Large intestine (tissue), 3 donors: ENCODE measurements around the gene KRT78. TPM values are rescaled to one million over a fixed set of nuclear protein-coding genes. Genes with fewer than 3 reads are reported as not detected.
"Not testable (repeated sequence)": the region's sequence is repeated elsewhere in the genome, so short reads cannot be mapped to it uniquely, and the experiment has no call there.

Source experiments
- DNase-seq, 2 donors: peaks; one replicate each; pipeline versions ENCODE4 v3.0.0 to v3.0.0-alpha.2; 2013
- H3K27ac ChIP-seq: one replicate; pipeline ENCODE4 v1.5.1; 2013; ENCODE audit warnings: low read length
- H3K27me3 ChIP-seq: 2 replicates; pipeline ENCODE4 v1.6.1; 2013; ENCODE audit warnings: low read length; ENCODE audit not compliant: control insufficient read depth, insufficient read depth
- H3K36me3 ChIP-seq: 2 replicates; pipeline ENCODE4 v1.6.1; 2013; ENCODE audit warnings: low read length; ENCODE audit not compliant: control insufficient read depth, insufficient read depth
- H3K4me1 ChIP-seq: one replicate; pipeline ENCODE4 v1.6.1; 2013; ENCODE audit warnings: low read length; ENCODE audit not compliant: control insufficient read depth, insufficient read depth
- H3K4me3 ChIP-seq: one replicate; pipeline ENCODE4 v1.5.1; 2013; ENCODE audit warnings: low read length
- H3K9me3 ChIP-seq: one replicate; pipeline ENCODE4 v1.6.1; 2013; ENCODE audit warnings: mild to moderate bottlenecking, low read depth, low read length, moderate library complexity; ENCODE audit not compliant: control insufficient read depth
- WGBS: methylation state at CpG from one replicate; pipeline ENCODE4 v1.1.5; 2013; ENCODE audit warnings: low lambda C conversion rate; ENCODE audit not compliant: insufficient coverage; 5-methylcytosine and 5-hydroxymethylcytosine counted together
- polyA plus RNA-seq: library from polyadenylated mRNA; unstranded; fragments of 120-200 nt; gene quantifications from one replicate; pipeline ENCODE4 v1.2.1, GENCODE V29; 2013

The KRT78 gene
- polyA plus RNA-seq, 1 donor, result not detected

DNA sequence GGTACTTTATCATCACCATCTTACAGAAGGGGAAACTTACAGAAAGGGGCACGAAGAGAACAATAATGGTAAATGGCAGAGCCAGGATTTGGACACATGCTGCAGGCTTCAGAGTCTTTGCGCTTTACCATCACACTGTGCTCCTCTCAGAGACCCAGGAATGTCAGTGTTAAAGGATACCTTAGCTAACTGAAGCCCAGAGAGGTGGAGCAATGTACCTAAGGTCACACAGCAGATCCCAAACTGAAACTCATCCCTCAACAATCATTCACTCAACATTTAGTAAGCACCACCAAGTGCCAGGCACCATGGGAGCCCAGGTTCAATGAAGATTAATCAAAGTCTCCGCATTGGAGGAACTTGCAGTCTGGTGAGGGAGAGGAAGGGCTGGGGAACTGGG, 8.0 kb upstream of the KRT78 start:
- Histone ChIP-seq H3K36me3 (no peaks in the 10 kb centered on the region), H3K4me3 (no peak overlapping the region), H3K9me3 (no peaks in the 10 kb centered on the region), H3K27ac (no peak overlapping the region), H3K4me1 (peaks cover 14% of the 10 kb centered on the region), H3K27me3 (no peaks in the 10 kb centered on the region)
- no CpG with 5 or more reads among the region's 3 CpGs for WGBS
- no peak for DNase-seq

DNA sequence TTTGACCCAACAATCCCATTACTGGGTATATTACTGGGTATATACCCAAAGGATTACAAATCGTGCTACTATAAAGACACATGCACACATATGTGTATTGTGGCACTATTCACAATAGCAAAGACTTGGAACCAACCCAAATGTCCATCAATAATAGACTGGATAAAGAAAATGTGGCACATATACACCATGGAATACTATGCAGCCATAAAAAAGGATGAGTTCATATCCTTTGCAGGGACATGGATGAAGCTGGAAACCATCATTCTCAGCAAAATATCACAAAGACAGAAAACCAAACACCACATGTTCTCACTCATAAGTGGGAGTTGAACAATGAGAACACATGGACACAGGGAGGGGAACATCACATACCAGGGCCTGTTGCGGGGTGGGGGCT, 7.3 kb upstream of the KRT78 start:
- H3K9me3 ChIP-seq, H3K27me3 ChIP-seq, H3K36me3 ChIP-seq, H3K4me3 ChIP-seq, DNase-seq, H3K27ac ChIP-seq: not testable (repeated sequence)
- WGBS, result no CpG with 5 or more reads among the region's 2 CpGs
- H3K4me1 ChIP-seq, result peaks cover 14% of the 10 kb centered on the region

DNA sequence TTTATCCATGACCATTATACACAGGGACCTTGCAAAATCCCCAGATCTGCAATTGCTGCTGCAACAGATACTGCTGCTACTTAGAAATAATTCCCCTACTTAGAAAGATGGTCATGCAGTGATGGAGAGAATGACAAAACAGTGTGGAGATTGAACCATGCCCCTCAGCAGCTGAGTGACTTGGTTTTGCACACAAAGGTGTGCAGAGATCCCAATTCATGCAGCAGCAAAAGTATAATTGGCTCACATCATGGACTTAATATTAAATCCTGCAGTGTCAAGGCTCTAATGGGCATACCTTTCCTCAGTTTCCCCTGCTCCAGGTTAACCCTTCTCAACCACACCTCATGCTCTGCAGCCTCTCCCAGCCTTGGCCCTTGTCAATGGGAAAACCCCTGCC, 3.0 kb upstream of the KRT78 start:
- Histone ChIP-seq H3K27ac (no peak overlapping the region), H3K9me3 (no peaks in the 10 kb centered on the region), H3K36me3 (no peaks in the 10 kb centered on the region), H3K4me1 (no peaks in the 10 kb centered on the region), H3K27me3 (no peaks in the 10 kb centered on the region), H3K4me3 (no peak overlapping the region)
- no peak for DNase-seq

DNA sequence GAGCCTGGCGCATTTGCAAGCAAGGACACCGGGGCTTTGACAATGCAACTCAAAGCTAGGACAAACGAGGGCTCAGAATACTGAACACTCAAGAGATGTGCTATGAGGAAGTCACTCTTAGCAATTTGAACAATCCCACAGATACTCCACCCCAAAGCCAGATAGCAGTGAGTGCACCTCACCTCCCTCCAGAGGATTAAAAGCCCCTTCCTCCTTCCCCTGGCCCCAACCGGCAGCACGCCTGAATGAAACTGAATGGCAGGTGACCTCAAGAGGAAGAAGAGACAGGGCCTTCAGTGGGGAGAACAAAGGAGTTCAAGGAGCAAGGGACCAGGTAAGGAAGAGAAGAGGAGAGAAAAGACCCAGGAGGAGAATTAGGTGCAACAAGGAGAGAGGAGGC, 1.9 kb upstream of the KRT78 start:
- H3K9me3 ChIP-seq, result no peaks in the 10 kb centered on the region
- H3K27me3 ChIP-seq, result no peaks in the 10 kb centered on the region
- WGBS, result no CpG with 5 or more reads among the region's 5 CpGs
- H3K36me3 ChIP-seq, result no peaks in the 10 kb centered on the region
- no peak overlapping the region for H3K27ac ChIP-seq
- no peaks in the 10 kb centered on the region for H3K4me1 ChIP-seq
- no peak for DNase-seq
- H3K4me3 ChIP-seq, result no peak overlapping the region

DNA sequence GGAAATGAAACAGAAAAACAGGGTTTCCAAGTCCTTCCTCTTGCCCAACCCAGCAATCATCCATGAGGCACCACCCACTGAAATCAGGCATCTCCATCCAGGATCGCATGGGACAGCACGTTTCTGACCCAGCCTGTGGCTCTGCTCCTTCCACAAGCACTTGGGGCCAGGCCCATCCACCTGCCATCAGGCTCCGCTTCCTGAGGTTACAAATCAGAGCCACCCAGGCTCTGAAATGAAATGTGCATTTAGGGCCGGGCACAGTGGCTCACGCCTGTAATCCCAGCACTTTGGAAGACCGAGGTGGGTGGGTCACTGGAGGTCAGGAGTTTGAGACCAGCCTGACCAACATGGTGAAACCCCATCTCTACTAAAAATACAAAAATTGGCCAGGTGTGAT, 717 bp upstream of the KRT78 start:
- no peak for DNase-seq
- no peaks in the 10 kb centered on the region for H3K4me1 ChIP-seq
- no peak overlapping the region for H3K27ac ChIP-seq
- no peaks in the 10 kb centered on the region for H3K36me3 ChIP-seq
- no CpG with 5 or more reads among the region's 6 CpGs for WGBS
- no peaks in the 10 kb centered on the region for H3K9me3 ChIP-seq
- H3K4me3 ChIP-seq, result no peak overlapping the region
- no peaks in the 10 kb centered on the region for H3K27me3 ChIP-seq

DNA sequence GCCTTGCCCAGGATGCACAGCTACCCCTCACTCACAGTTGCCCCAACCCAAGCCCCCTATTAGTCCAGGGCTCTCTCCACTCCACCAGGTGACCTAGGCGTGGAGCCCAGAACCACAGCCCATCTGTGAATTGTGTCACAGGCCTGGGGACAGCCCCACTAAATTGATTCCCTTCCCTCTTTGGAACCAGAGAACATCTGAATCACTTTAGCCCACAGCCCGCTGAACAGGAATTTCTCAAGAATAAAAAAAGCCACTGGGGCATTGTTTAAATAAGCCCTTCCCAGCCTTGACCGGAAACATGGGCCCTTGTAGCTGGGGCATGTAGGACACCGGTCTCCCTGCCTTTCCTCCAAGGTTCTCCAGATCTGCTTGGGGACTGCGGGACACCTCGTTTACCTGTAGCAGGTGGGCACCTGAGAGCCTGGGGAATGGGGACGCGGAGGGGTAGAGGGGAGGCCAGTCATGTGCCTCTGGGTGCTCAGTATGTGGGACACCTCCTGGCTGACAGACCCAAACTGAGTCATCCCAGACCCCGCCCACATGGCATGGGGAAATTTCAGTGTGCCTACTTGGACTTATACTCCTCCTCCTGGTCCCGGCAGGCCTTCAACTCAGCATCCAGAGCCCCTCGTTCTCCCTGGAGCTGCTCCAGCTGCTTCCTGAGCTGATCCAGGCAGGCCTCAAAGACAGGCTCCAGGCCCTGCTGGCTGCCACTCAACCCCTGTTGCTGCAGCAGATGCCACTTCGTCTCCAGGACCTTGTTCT, 1.3 kb downstream of the KRT78 start:
- no peak for DNase-seq
- no peaks in the 10 kb centered on the region for H3K27me3 ChIP-seq
- H3K27ac ChIP-seq, result no peak overlapping the region
- H3K9me3 ChIP-seq, result no peaks in the 10 kb centered on the region
- no peaks in the 10 kb centered on the region for H3K36me3 ChIP-seq
- no peaks in the 10 kb centered on the region for H3K4me1 ChIP-seq
- WGBS, result 60% methylated on average over 1 of the region's 12 CpGs
- H3K4me3 ChIP-seq, result no peak overlapping the region

DNA sequence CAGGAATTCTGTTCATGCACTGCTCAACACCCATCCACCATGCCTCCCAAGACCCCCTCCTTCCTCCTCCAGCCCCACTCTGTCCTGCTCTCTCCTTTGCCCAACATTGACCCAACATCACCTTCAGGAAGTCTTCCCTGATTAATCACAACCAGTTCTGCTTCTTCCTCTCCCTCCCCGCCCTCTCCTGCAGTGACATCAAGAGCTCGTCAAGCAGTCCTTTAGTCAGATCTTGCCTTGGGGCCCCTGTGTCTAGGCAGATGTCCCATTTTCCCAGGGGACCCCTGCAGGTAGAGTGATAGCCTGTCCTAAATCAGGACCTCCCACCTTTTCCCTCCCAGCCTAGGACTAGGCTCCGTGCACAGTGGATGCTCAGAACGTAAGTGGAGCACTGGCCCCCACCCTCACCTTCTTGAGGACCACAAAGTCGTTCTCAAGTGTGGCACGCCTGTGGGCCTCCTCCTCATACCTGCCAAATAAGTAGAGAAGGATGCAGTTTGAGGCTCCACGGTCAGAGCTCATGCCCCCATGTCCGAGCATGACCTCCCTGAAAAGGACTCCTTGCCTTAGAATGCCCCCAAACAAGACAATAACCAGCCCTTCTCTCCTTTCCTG, 2.3 kb downstream of the KRT78 start:
- Histone ChIP-seq H3K36me3 (no peaks in the 10 kb centered on the region), H3K27ac (no peak overlapping the region), H3K27me3 (no peaks in the 10 kb centered on the region), H3K4me1 (no peaks in the 10 kb centered on the region), H3K9me3 (no peaks in the 10 kb centered on the region), H3K4me3 (no peak overlapping the region)
- no CpG with 5 or more reads among the region's 8 CpGs for WGBS
- no peak for DNase-seq

DNA sequence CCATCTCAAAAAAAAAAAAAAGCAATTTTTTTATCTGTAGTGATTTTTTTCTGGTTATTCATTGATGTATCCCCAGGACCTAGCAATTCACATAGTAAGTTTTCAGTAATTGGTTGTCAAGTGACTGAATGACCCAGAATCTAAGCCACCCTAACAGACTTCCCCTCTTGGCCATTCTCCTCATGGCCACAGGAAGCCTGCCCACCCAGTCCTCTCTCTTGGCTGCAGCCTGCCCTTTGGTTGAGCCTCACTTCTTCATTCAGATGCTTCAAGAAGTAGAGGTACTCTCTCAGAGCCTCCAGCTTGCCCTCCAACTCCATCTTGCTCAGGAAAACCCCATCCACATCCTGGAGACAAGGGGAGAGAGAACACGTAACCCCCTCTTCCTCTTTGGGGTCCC, 2.8 kb downstream of the KRT78 start:
- DNase-seq, result no peak
- no peaks in the 10 kb centered on the region for H3K9me3 ChIP-seq
- no peaks in the 10 kb centered on the region for H3K4me1 ChIP-seq
- H3K36me3 ChIP-seq, result no peaks in the 10 kb centered on the region
- no peaks in the 10 kb centered on the region for H3K27me3 ChIP-seq
- H3K4me3 ChIP-seq, result no peak overlapping the region
- no CpG with 5 or more reads among the region's 1 CpG for WGBS
- no peak overlapping the region for H3K27ac ChIP-seq

DNA sequence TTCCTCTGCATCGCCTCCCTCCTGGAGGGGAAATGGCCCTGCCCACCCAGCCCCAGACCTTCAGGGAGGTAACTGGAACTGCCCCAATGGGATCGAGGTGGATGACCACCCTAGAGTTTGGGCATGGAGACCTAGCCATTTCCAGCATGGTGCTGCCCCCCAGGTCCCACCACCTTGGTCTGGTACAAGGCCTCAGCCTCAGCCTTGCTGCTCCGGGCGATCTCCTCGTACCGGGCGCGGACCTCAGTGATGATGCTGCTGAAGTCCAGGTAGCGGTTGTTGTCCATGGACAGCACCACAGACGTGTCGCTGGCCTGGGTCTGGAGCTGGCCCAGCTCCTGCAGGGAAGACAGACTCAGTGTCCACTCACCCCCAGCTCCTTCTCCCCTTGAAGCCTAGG, 4.4 kb downstream of the KRT78 start:
- Histone ChIP-seq H3K9me3 (no peaks in the 10 kb centered on the region), H3K36me3 (no peaks in the 10 kb centered on the region), H3K4me1 (no peaks in the 10 kb centered on the region), H3K27me3 (peaks cover 4% of the 10 kb centered on the region), H3K27ac (no peak overlapping the region), H3K4me3 (no peak overlapping the region)
- no CpG with 5 or more reads among the region's 11 CpGs for WGBS
- DNase-seq, result no peak

DNA sequence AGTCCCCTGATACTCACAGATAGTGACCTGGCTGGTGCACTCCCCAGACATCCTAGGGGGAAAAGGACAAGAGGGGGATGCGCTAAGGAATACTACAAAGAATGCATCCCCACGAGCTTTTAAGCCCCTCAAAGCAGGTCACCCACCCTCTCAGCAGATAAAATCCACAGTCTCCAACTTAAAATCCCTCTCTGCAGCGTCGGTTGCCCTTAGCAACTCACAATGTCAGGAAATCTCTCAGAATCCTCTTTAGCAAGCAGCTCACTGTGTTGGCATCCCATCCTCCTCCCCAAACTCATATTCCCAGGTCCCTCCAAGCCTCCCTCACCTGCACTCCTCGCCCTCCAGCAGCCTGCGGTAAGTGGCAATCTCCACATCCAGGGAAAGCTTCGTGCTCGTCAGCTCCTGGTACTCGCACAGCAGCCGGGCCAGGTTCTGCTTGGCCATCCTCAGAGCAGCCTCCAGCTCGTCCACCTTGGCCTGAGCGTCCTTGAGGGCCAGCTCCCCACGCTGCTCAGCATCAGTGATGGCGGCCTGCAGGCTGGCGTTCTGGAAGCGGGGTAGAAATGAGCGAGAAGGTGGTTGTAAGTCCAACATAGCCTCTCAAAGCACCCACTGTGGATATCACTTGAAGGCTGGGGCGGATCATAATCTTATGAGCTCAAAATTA, 9.2 kb downstream of the KRT78 start:
- Histone ChIP-seq H3K27ac (no peak overlapping the region), H3K9me3 (no peaks in the 10 kb centered on the region), H3K4me1 (no peaks in the 10 kb centered on the region), H3K27me3 (peaks cover 13% of the 10 kb centered on the region), H3K36me3 (no peaks in the 10 kb centered on the region), H3K4me3 (no peak overlapping the region)
- no peak for DNase-seq
- WGBS, result no CpG with 5 or more reads among the region's 18 CpGs
